Hematopoietic multipotent progenitor cell treated with erythropoietin and hydrocortisone succinate and interleukin-3 and kit ligand, for 4 days (in vitro differentiated cells): Measurements from ENCODE around the gene DUSP11.
"Not testable (repeated sequence)": the region's sequence is repeated elsewhere in the genome, so short reads cannot be mapped to it uniquely, and the experiment has no call there.

ENCODE experiments used
- DNase-seq: peaks from one replicate; pipeline ENCODE4 v3.0.0-alpha.2; 2015

DUSP11 gene

DNA sequence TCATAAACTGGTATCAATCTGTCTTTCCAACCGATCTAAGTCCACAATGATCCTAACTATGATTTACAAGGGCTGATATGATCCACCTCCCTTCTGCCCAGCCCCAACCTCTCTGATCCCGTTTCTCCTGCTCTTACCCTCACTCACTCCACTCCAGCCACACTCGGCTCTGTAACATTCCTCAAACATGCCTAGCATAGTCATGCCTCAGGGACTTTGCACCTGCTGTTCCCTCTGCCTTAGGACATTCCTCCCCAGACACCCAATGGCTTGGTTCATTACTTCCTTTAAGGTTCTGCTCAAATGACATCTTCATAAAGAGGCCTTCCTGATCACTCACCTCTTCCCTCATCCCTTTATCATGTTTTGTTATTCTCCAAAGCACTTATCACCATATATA lies 9.2 kb downstream of the DUSP11 start:
- no peak for DNase-seq

DNA sequence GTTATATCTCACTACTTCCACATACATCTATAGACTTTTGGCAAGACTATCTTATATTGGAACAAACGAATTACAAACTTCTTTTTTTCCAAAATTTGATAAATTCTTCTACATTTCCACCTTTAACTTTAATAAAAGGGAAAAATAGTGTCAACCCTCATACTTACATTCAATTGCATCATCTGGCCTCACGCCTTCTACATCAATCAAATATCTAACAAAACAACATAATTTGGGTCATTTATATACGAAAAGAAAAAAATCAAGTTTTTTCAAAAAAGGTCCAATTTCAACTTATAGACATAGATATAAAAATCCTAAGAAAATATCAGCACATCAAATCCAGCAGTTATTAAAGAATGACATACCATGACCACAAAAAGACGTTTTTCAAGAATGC lies 12.9 kb downstream of the DUSP11 start:
- no peak for DNase-seq

DNA sequence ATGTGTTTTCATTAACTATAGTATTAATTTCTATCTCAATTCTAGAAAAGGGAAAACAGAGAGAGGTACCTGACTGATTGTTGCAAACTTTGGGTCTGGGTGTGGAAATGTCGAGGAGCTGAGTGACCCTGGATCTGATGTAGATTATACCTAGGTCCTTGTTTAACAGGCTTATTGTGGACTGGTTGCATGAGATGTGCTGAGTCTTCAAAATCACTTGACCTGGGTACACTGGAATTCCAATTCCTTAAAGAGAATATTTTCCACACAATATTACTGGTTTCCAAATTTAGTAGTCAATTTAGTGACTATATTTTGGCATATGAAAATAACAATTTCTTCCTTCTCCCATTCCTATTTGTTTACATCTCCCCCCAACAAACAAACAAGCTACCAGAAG lies 13.6 kb downstream of the DUSP11 start:
- no peak for DNase-seq

DNA sequence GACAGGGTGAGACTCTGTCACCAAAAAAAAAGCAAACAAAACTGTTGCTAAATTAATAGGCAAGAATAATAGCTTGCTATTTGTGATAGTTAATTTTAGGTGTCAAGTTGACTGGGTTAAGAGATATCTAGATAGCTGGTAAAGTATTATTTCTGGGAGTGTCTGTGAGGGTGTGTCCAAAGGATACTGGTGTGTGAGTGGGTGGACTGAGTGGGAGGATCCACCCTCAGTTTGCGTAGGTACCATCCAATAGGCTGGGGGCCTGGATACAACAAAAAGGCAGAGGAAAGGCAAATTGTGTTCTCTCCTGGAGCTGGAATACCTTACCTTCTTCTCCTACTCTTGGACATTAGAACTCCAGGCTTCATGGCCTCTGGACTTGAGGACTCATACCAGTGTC lies 15.0 kb downstream of the DUSP11 start:
- DNase-seq = no peak

DNA sequence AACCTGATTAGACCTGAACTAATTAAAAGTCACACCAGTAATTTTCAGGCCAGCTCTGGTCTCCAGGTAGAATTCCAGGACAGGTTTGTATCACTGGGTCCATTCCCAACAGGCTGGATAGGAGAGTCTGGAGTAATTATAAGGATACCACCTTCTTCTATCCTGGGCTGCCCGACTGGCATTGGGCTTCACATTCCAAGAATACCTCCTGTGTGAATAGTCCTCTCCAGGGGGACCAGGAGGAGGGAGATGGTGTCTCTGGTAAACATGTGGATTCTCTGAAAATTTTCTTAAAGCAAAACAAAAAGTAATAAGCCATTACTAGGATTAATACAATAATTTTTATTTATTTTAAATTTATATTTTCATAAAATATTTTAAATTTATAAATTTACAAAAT lies 17.3 kb downstream of the DUSP11 start:
- no peak for DNase-seq

DNA sequence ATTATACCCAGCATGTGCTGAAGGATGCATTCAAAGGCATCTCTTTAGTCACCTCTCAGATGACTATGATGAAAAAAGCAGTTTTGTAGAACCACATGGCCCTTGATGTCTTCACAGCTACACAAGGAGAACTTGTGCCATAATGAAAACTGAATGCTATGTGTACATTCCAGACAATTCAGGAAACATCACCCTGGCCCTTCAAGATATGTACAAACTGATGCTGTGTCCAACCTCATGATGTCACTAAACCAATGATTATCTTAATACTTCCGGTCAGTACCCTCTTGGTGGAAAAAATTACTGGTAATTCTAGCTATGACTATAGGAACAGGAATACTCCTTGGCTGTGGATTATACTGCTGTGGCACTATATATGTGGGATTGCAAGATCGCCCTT lies 20.0 kb downstream of the DUSP11 start:
- DNase-seq = no peak

DNA sequence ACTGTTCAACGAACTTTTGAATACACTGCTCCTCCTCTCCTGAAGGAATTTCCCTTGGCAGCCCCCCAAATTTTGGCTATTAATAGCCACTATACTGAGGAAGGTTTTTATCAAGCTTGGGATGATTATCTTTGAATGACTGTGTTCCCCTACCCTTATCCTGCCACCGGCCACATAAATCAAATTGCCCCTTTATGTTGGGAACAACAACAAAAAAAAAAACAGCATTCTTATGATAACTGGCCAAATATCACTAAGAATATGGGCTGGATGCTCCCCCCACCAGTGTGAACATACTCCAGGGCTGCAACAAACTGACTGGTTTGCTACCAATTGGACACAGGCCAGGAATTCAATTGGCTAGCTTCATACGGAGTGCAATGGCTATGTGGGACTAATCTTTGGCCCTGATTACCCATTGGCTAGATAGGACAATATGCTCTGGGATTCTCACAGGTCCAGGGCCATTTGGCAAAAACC lies 20.6 kb downstream of the DUSP11 start:
- no peak for DNase-seq

DNA sequence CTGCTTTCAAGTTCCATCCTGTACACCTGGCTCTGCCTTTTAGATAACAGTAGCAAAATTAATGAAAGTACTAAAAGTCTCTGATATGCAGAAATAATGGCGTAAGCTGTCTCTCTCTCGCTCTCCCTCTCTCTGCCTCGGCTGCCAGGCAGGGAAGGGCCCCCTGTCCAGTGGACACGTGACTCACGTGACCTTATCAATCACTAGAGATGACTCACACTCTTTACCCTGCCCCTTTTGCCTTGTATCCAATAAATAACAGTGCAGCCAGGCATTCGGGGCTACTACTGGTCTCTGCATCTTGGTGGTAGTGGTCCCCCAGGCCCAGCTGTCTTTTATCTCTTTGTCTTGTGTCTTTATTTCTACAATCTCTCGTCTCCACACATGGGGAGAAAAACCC lies 25.6 kb downstream of the DUSP11 start:
- DNase-seq = not testable (repeated sequence)

DNA sequence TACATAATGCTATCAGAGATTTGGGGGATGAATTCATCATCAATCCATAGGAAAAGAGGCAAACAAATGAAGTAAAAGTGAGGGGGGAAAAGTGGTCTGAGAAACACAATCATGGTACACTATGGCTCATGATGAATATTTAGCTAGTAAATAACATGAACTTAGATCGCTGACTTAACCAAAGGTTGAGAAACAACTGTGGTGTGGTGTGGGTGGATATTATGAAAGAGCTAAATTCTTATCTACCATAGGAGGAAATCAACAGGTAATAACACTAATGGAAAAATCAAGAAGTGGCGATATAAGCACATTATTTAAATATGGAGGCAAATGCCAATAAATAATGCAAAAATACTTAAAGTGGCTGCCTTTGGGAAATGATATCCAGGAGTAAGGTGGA lies 30.6 kb downstream of the DUSP11 start:
- DNase-seq = peak; percentile 34

DNA sequence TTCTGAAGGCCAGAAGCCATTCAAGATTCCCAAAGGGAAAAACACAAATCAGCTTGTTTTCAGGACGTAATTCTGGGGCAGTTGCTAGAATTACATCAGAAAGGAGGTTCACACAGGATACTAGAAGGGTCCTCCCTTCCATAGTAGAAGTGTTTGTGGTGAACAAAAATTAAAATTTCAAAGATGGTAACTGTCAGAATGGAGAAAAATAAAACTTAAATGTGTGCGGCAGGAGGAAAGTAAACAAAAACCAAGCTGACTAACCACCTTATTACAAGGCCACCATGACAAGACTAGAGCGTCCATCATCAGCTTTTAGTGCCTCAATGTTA lies 33.1 kb downstream of the DUSP11 start:
- DNase-seq = no peak

DNA sequence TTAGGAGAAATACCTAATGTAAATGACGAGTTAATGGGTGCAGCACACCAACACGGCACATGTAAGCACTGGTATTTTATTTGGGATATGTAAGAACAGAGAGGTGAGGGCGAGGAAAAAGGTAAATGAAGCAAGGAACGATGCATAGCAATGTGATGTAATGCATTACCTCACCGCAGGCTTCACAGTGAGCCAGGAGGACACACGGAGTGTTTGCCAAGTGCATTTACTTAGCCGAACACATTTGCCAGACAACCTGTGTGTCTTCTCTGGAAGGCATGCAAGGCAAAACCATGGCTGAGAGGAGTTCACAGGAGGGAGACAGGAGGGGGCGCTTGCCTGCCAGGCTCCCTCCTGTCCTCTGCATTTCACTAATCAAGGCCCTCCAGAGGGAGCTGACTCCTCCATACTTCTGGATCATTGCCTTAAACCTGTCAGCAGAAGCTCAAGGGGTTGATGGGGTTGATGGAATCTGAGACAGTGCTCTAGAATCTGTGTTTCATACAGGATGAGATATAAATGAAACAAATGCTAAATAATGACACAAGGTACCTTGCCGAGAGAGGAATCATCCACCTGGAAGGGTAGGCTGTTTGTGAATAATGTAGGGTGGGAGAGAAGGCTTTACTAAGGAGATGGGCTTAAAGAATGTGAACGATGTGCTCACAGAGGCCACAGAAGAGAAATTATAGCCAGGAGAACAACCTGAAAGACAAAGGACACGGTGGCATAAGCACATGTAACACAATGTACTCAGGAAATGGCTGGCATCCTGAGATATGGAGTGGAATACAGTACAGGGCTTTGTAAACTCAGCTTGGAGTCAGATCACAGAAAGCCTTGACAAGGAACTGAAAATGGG lies 33.7 kb downstream of the DUSP11 start:
- peak; percentile 41 for DNase-seq

DNA sequence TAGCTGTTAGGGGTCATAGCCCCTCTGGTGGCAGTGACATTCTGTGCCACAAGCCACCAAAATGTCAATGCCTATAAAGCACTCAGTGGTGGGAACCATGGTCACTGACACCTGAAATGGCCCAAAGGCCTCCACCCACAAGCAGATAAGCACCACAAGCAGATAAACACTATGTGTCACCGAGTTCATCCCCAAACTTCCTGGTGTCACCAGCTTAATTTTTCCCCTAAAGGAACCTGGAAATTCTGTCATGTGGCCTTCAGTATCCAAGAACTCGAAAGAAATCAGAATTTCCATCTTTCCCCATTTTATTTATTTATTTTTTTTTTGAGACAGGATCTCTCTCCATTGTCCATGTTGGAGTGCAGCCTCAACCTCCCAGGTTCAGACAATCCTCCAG lies 39.1 kb downstream of the DUSP11 start:
- no peak for DNase-seq

DNA sequence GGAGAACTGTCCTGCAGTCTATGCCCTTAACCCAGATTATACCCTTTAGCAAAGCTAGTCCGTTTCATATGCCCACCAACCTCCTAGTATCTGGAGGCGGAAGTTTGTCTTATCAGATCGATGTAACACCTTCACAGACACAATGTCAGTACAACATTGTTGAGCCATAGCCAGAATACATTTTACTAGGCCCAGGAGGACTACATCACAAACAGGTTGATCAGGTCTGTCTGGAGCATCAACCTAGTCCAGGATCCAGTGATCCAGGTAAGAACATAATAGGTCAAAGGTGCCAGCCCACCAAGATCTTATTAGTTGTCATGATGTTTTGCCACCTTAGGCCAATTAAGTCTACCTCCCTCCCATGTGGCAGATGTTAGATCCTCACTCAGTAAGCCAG lies 40.8 kb downstream of the DUSP11 start:
- no peak for DNase-seq

DNA sequence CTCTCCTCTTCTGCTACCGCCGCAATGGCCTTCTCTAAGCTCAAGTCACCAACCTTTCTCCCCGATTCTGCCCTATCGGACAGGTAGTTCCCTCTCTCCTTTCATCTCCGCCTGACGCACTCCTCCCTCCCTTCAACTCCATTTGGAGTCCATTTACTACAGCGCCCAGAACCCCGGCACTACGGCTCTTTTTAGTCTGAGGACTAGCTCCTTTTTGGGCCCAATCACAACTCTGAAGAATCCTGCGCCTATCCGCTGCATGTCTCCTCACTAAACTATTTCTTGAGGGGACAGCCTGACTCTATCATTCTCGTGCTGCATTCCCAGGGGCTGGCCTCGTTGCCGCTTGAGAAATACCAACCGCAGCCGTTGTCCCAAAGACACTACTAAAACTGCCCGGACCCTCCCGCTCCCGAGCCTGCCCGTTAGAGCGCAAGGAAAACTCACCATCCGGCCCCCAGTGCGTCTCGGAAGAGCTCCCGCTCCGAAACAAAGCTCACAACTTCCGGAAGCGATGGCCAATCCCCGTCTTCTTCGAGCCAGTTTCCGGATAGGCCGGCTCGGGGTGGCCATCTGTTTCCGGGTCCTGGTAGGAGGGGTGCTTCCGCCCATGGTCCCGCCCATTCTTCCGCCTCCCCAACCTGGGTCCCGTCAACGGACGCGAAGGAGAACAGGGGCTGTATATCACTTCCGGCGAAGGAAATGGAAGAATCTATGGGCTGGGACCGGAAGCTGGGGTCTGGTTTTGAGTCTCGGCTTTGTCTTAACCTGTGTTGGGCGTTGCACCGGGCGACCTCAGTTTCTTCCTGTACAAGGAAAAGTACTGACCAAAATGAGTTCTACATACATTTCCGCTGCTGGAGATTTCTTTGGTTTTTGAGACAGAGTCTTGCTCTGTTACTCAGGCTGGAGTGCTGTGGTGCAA lies 42.8 kb downstream of the DUSP11 start, which contains the start of gene TPRKB:
TPRKB (minus strand) TSS at position 491 of the 925 bp plus-strand sequence. CDS start 2,776 bp downstream, outside the sequence.
- peak; percentile 99 for DNase-seq

DNA sequence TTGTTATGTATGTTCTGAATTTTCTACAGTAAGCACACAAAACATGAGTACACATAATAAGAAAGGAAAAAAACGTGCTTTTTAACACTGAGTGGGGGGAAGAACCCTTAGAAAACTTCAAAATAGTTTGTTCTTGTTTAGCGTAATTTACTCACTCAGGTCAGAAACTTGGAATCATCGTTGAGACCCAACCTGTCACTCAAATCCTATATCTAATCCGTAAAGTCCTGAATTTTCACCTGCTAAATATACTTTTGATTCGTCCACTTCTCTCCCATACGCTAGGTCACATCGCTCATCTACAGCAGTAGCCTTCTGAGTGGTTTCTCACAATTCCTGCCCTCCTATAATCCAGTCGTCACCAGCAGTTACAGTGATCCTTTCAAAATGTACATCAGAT lies 43.5 kb downstream of the DUSP11 start:
- DNase-seq = no peak

DNA sequence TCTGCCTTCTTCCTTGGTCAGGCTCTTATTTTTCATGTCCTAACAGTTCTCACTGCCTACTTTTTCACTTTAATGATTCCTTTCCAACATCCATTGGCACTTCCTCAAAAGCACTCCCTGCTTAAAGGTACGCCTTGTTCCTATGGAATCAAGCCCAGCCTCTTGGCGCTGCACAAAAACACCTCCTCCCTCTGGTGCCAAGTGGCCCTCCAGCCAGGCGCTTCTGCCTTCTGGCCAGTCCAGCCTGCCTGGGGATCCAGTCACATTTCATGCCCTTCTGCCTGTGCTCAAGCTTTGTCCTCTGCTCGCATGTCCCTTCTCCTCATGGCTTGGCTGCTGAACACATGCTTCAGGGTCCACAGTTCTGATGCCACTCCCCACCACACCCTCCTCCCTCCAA lies 49.1 kb downstream of the DUSP11 start:
- DNase-seq = no peak

DNA sequence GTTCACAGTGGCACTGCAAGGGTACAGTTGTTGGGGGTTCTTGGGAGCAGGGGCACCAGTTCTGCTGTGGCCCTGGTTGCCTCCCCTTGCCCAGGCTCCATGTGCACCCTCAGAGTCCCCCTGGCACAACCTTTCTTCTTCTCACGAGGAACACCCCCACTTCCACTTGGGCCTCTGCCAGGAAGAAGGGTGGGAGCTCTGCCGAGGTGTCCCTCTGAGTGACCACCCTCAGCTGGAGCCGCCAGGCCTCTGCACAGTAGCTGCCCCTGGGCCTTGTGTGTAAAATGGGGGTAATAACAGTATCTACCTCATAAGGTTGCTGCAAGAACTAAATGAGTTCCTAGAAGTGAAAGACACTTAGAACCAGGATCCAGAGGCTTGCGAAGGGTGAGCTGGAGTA lies 51.2 kb downstream of the DUSP11 start:
- DNase-seq = no peak

DNA sequence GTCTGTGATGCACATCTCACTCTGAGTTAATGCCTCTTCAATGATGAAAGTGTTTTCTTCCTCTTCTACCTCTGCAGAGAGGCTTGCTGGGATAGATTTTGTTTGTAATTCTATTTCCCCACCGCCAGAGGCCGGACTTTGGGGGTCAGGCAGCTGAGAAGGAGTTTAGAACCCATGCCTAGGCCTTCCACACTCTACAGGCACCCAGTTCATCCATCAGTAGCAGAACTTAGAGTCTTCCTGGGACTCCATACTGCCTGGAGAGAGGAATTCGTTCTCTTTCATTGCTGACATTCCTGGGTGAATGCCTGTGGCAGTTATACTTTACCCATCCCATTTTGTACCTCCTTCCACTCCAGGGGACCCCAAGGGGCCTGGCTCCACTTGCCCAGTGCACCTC lies 51.9 kb downstream of the DUSP11 start:
- no peak for DNase-seq

DNA sequence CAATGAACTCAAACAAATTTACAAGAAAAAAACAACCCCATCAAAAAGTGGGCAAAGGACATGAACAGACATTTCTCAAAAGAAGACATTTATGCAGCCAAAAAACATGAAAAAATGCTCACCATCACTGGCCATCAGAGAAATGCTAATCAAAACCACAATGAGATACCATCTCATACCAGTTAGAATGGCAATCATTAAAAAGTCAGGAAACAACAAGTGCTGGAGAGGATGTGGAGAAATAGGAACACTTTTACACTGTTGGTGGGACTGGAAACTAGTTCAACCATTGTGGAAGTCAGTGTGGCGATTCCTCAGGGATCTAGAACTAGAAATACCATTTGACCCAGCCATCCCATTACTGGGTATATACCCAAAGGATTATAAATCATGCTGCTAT lies 53.2 kb downstream of the DUSP11 start:
- not testable (repeated sequence) for DNase-seq

DNA sequence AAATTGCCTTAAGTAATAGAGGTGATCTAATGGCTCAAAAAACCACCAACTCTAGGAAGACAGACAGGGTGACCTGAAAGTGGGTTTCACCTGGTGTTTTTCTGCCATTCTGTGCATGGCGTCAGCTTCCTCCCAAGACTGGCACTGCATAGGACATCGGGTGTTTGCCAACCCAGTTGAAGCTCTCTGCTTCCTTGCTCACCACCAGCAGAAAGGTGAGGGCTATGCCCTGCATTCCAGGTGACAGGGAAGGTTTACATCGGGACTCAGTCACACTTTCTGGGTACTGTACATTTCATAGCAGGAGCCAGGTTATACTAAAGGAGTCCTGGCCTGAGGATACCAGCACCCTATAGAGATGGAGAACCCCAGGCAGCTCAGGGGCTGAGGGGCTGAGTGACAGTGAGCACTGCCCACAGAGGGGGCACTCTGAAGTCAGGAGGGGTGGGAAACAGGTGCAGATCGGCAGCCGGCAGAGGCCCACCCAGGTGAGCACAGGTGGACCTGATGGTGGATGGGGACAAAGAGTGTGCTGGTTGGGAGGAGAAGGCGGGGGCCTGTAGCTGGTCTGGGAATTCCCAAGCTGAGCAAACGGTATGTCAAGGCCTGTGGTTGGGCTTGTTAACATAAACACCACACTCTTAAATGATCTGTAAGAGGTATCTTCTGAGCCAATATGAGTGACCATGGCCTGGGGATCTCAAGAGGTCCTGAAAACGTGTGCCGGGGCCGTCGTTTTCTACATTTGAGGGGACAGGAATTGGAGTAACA lies 60.9 kb downstream of the DUSP11 start:
- no peak for DNase-seq

DNA sequence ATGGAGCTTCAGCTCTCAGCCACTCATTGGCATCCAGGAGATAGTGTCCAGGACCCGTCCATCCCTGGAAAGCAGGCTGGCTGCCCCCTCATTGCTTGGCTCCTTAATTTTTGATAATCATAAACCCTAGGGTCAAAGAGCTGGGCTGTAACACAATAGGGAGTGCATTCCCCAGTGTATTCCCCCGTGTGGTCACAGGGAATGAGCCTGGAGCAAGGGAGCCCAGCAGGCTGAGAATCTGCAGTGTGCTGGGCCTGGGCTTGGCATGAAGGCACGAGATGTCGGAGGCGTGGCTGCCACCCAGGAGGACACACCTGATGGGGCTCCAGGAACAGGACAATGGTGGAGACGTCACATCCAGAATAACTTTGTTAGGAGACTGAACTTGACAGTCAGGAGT lies 61.5 kb downstream of the DUSP11 start:
- no peak for DNase-seq

DNA sequence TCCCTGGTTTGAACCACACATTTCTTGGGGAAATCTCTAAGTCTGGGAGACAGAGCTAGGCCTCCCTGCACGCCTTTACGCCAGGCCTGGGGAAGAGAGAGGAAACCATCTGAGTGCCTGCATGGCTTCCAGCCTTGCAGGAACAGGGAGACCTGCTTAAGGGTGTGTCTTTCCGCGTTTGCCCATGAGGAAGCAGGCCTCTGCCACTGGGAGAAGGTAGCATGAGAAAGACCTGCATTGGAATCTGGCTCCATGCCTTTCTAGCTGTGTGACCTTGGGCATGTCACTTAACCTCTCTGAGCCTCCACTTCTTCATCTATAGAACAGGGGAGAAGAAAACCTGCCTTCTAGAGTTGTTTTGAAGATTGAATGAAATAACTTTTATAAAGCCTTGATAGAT lies 62.2 kb downstream of the DUSP11 start:
- DNase-seq = not testable (repeated sequence)

DNA sequence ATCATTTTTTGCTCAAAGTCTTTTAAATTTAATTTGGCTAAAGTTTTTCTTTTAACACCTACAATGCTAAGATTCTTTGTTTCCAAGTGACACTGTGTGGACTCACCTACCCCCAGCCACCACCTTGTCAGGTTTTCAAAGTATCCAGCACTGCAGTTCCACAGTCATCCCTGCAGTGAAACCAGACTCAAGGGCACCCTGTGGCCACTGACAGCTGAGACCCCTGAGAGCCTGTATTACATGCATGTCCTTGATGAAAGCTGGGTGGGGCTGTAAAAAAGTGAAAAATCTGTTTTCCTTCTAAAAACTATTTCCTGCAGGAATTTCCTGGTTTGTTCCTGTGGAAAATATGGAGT lies 62.7 kb downstream of the DUSP11 start:
- no peak for DNase-seq
